ENCODE measurements around the gene YBX3. TPM values are rescaled to one million over a fixed set of nuclear protein-coding genes. Genes with fewer than 3 reads are reported as not detected.

YBX3 gene
- total RNA-seq, 2 donors from 2014 or later, result 147 to 210 TPM

GRCh38 chr12:10717410-10717809, 5.7 kb downstream of the YBX3 start:
- H3K9me3 Mint-ChIP-seq, result no peaks in the 10 kb centered on the region
- H3K4me1 Mint-ChIP-seq (ENCODE audit: low read depth in 2 of 2), result peaks cover 19 to 21% of the 10 kb centered on the region in 2 donors

GRCh38 chr12:10716704-10717315, 6.3 kb downstream of the YBX3 start:
- DNase-seq (ENCODE audit: low spot score) (peak; percentile 29), ATAC-seq (no peak)
- peaks cover 11 to 31% of the 10 kb centered on the region in 2 donors for H3K27me3 Mint-ChIP-seq
- peaks cover 13 to 15% of the 10 kb centered on the region in 2 donors for H3K4me1 Mint-ChIP-seq (ENCODE audit: low read depth in 2 of 2)
- no peak overlapping the region for H3K27ac Mint-ChIP-seq
- no peak overlapping the region for H3K4me3 Mint-ChIP-seq
- peaks cover 28% of the 10 kb centered on the region for H3K36me3 Mint-ChIP-seq
- no peaks in the 10 kb centered on the region for H3K9me3 Mint-ChIP-seq

More at GRCh38 chr12:10717410-10717809, 5.7 kb downstream of the YBX3 start:
- ATAC-seq, result no peak
- Mint-ChIP-seq H3K36me3 (peaks cover 28% of the 10 kb centered on the region), H3K4me3 (no peak overlapping the region), H3K27ac (no peak overlapping the region), H3K27me3 (peaks cover 17 to 34% of the 10 kb centered on the region in 2 donors)
- DNase-seq (ENCODE audit: low spot score), result no peak

GRCh38 chr12:10716277-10716676, 6.8 kb downstream of the YBX3 start:
- Mint-ChIP-seq H3K9me3 (no peaks in the 10 kb centered on the region), H3K27ac (no peak overlapping the region), H3K27me3 (peaks cover 8 to 29% of the 10 kb centered on the region in 2 donors), H3K4me1 (ENCODE audit: low read depth in 2 of 2) (peaks cover 10 to 11% of the 10 kb centered on the region in 2 donors), H3K36me3 (peaks cover 31% of the 10 kb centered on the region), H3K4me3 (no peak overlapping the region)
- ATAC-seq, result no peak
- DNase-seq (ENCODE audit: low spot score), result no peak

- H3K27me3 Mint-ChIP-seq, result peaks cover 8 to 29% of the 10 kb centered on the region in 2 donors
- ATAC-seq (no peak), DNase-seq (ENCODE audit: low spot score) (no peak)
- H3K9me3 Mint-ChIP-seq, result no peaks in the 10 kb centered on the region
- H3K4me1 Mint-ChIP-seq (ENCODE audit: low read depth in 2 of 2), result peaks cover 5% of the 10 kb centered on the region in 2 donors
- H3K27ac Mint-ChIP-seq, result no peak overlapping the region
- H3K4me3 Mint-ChIP-seq, result no peak overlapping the region
- H3K36me3 Mint-ChIP-seq, result peaks cover 32% of the 10 kb centered on the region
Observed at GRCh38 chr12:10715491-10715890, 7.6 kb downstream of the YBX3 start.

- ATAC-seq (no peak), DNase-seq (ENCODE audit: low spot score) (no peak)
- no peaks in the 10 kb centered on the region for H3K4me1 Mint-ChIP-seq (ENCODE audit: low read depth in 2 of 2)
- peaks cover 11 to 25% of the 10 kb centered on the region in 2 donors for H3K27me3 Mint-ChIP-seq
- H3K4me3 Mint-ChIP-seq, result no peak overlapping the region
- H3K36me3 Mint-ChIP-seq, result peaks cover 47% of the 10 kb centered on the region
- H3K9me3 Mint-ChIP-seq, result no peaks in the 10 kb centered on the region
- H3K27ac Mint-ChIP-seq, result no peak overlapping the region
Observed at GRCh38 chr12:10709808-10710207, 13.3 kb downstream of the YBX3 start.

GRCh38 chr12:10708862-10709261, 14.3 kb downstream of the YBX3 start:
- DNase-seq (ENCODE audit: low spot score) (no peak), ATAC-seq (no peak)
- H3K4me3 Mint-ChIP-seq, result no peak overlapping the region
- H3K27ac Mint-ChIP-seq, result no peak overlapping the region
- H3K4me1 Mint-ChIP-seq (ENCODE audit: low read depth in 2 of 2), result no peaks in the 10 kb centered on the region
- peaks cover 45% of the 10 kb centered on the region for H3K36me3 Mint-ChIP-seq
- H3K27me3 Mint-ChIP-seq, result peaks cover 11 to 28% of the 10 kb centered on the region in 2 donors
- no peaks in the 10 kb centered on the region for H3K9me3 Mint-ChIP-seq

GRCh38 chr12:10705655-10706054, 17.5 kb downstream of the YBX3 start:
- H3K36me3 Mint-ChIP-seq, result peaks cover 35% of the 10 kb centered on the region
- H3K4me3 Mint-ChIP-seq, result no peak overlapping the region
- H3K27ac Mint-ChIP-seq, result no peak overlapping the region
- ATAC-seq, result no peak
- no peak for DNase-seq (ENCODE audit: low spot score)
- H3K4me1 Mint-ChIP-seq (ENCODE audit: low read depth in 2 of 2), result peaks cover 8 to 12% of the 10 kb centered on the region in 2 donors
- H3K27me3 Mint-ChIP-seq, result peaks cover 11 to 18% of the 10 kb centered on the region in 2 donors
- H3K9me3 Mint-ChIP-seq, result no peaks in the 10 kb centered on the region

GRCh38 chr12:10701843-10702242, 21.3 kb downstream of the YBX3 start:
- Mint-ChIP-seq H3K27me3 (peaks cover 0 to 3% of the 10 kb centered on the region in 2 donors), H3K4me3 (peak overlapping the region; percentile 32), H3K36me3 (peaks cover 21% of the 10 kb centered on the region), H3K27ac (peak overlapping the region in 1 of 2 donors; percentile 5), H3K4me1 (ENCODE audit: low read depth in 2 of 2) (peaks cover 8 to 12% of the 10 kb centered on the region in 2 donors), H3K9me3 (no peaks in the 10 kb centered on the region)
- no peak for ATAC-seq
- no peak for DNase-seq (ENCODE audit: low spot score)

GRCh38 chr12:10701131-10701681, 21.9 kb downstream of the YBX3 start:
- Mint-ChIP-seq H3K27me3 (peaks cover 0 to 5% of the 10 kb centered on the region in 2 donors), H3K36me3 (peaks cover 25% of the 10 kb centered on the region), H3K27ac (peak overlapping the region in 1 of 2 donors; percentile 5), H3K9me3 (no peaks in the 10 kb centered on the region), H3K4me3 (peak overlapping the region; percentile 32), H3K4me1 (ENCODE audit: low read depth in 2 of 2) (peaks cover 8 to 16% of the 10 kb centered on the region in 2 donors)
- DNase-seq (ENCODE audit: low spot score) (no peak), ATAC-seq (peak in 1 of 2 donors; percentile 51)

GRCh38 chr12:10700581-10700980, 22.5 kb downstream of the YBX3 start:
- H3K27me3 Mint-ChIP-seq, result peaks cover 0 to 5% of the 10 kb centered on the region in 2 donors
- H3K36me3 Mint-ChIP-seq, result peaks cover 28% of the 10 kb centered on the region

GRCh38 chr12:10697862-10698261, 25.3 kb downstream of the YBX3 start:
- peaks cover 0 to 8% of the 10 kb centered on the region in 2 donors for H3K27me3 Mint-ChIP-seq
- H3K27ac Mint-ChIP-seq, result no peak overlapping the region
- DNase-seq (ENCODE audit: low spot score), result no peak
- H3K36me3 Mint-ChIP-seq, result peaks cover 28% of the 10 kb centered on the region
- H3K4me3 Mint-ChIP-seq, result no peak overlapping the region
- H3K9me3 Mint-ChIP-seq, result no peaks in the 10 kb centered on the region
- no peak for ATAC-seq
- peaks cover 8 to 20% of the 10 kb centered on the region in 2 donors for H3K4me1 Mint-ChIP-seq (ENCODE audit: low read depth in 2 of 2)

More at GRCh38 chr12:10700581-10700980, 22.5 kb downstream of the YBX3 start:
- ATAC-seq (no peak), DNase-seq (ENCODE audit: low spot score) (no peak)
- Mint-ChIP-seq H3K4me1 (ENCODE audit: low read depth in 2 of 2) (peaks cover 8 to 20% of the 10 kb centered on the region in 2 donors), H3K4me3 (no peak overlapping the region), H3K27ac (no peak overlapping the region), H3K9me3 (no peaks in the 10 kb centered on the region)

GRCh38 chr12:10697156-10697555, 26.0 kb downstream of the YBX3 start:
- H3K4me1 Mint-ChIP-seq (ENCODE audit: low read depth in 2 of 2), result peaks cover 8 to 20% of the 10 kb centered on the region in 2 donors
- DNase-seq (ENCODE audit: low spot score) (no peak), ATAC-seq (no peak)
- peaks cover 0 to 8% of the 10 kb centered on the region in 2 donors for H3K27me3 Mint-ChIP-seq
- H3K36me3 Mint-ChIP-seq, result peaks cover 28% of the 10 kb centered on the region
- H3K4me3 Mint-ChIP-seq, result no peak overlapping the region
- no peak overlapping the region for H3K27ac Mint-ChIP-seq
- no peaks in the 10 kb centered on the region for H3K9me3 Mint-ChIP-seq

GRCh38 chr12:10690906-10691305, 32.2 kb downstream of the YBX3 start:
- Mint-ChIP-seq H3K4me3 (no peak overlapping the region), H3K9me3 (peaks cover 4% of the 10 kb centered on the region), H3K36me3 (peaks cover 9% of the 10 kb centered on the region), H3K27ac (no peak overlapping the region), H3K4me1 (ENCODE audit: low read depth in 2 of 2) (peaks cover 0 to under 1% of the 10 kb centered on the region in 2 donors), H3K27me3 (peaks cover 0 to 12% of the 10 kb centered on the region in 2 donors)
- DNase-seq (ENCODE audit: low spot score), result no peak
- ATAC-seq, result no peak

- no peak for DNase-seq (ENCODE audit: low spot score)
- peaks cover 9% of the 10 kb centered on the region for H3K36me3 Mint-ChIP-seq
- ATAC-seq, result no peak
- no peaks in the 10 kb centered on the region for H3K4me1 Mint-ChIP-seq (ENCODE audit: low read depth in 2 of 2)
- peaks cover 0 to 18% of the 10 kb centered on the region in 2 donors for H3K27me3 Mint-ChIP-seq
- H3K4me3 Mint-ChIP-seq, result no peak overlapping the region
- peaks cover 4% of the 10 kb centered on the region for H3K9me3 Mint-ChIP-seq
- no peak overlapping the region for H3K27ac Mint-ChIP-seq
Observed at GRCh38 chr12:10689146-10689545, 34.0 kb downstream of the YBX3 start.

Data from natural killer cell treated with Interleukin-12 subunit alpha and Interleukin-12 subunit beta and Interleukin-15 and Interleukin-18, amount 100 ng/mL, for 72 hours (primary cell).